HPDE6-E6E7 (cell line): ENCODE measurements around the gene VAV3.

Experiments
- DNase-seq: peaks from one replicate; pipeline ENCODE4 v3.0.0; 2011; ENCODE audit warnings: missing footprints; ENCODE audit errors: extremely low spot score

The VAV3 gene

GRCh38 chr1:107936498-107937481, 28.2 kb downstream of the VAV3 start:
- peak; percentile 79 for DNase-seq

- no peak for DNase-seq
Observed at GRCh38 chr1:107935396-107936064, 29.4 kb downstream of the VAV3 start.

- no peak for DNase-seq
Observed at GRCh38 chr1:107934578-107934977, 30.4 kb downstream of the VAV3 start.

GRCh38 chr1:107933736-107934135, 31.2 kb downstream of the VAV3 start:
- DNase-seq, result no peak

- DNase-seq, result no peak
Observed at GRCh38 chr1:107930292-107930691, 34.7 kb downstream of the VAV3 start.

- no peak for DNase-seq
Observed at GRCh38 chr1:107927820-107928219, 37.2 kb downstream of the VAV3 start.

- no peak for DNase-seq
Observed at GRCh38 chr1:107926436-107927080, 38.4 kb downstream of the VAV3 start.

- no peak for DNase-seq
Observed at GRCh38 chr1:107925565-107925964, 39.4 kb downstream of the VAV3 start.

GRCh38 chr1:107920999-107921398, 44.0 kb downstream of the VAV3 start:
- DNase-seq, result no peak

- no peak for DNase-seq
Observed at GRCh38 chr1:107920561-107920960, 44.4 kb downstream of the VAV3 start.

GRCh38 chr1:107919953-107920352, 45.0 kb downstream of the VAV3 start:
- DNase-seq, result no peak

- no peak for DNase-seq
Observed at GRCh38 chr1:107914119-107914765, 50.7 kb downstream of the VAV3 start.

GRCh38 chr1:107912656-107913055, 52.3 kb downstream of the VAV3 start:
- DNase-seq, result no peak

GRCh38 chr1:107900090-107900945, 64.7 kb downstream of the VAV3 start:
- no peak for DNase-seq

GRCh38 chr1:107899655-107900054, 65.3 kb downstream of the VAV3 start:
- DNase-seq, result no peak

GRCh38 chr1:107897438-107898345, 67.3 kb downstream of the VAV3 start:
- no peak for DNase-seq

- DNase-seq, result no peak
Observed at GRCh38 chr1:107896936-107897335, 68.0 kb downstream of the VAV3 start.

- no peak for DNase-seq
Observed at GRCh38 chr1:107896401-107896800, 68.6 kb downstream of the VAV3 start.

GRCh38 chr1:107895403-107896191, 69.4 kb downstream of the VAV3 start:
- no peak for DNase-seq
